ENCODE results near the gene PZP. TPM values are rescaled to one million over a fixed set of nuclear protein-coding genes. Genes with fewer than 3 reads are reported as not detected.
"Not testable (repeated sequence)": the region's sequence is repeated elsewhere in the genome, so short reads cannot be mapped to it uniquely, and the experiment has no call there.

Gene PZP
- total RNA-seq: under 1 TPM; 0.42 to 0.68 TPM
- long read RNA-seq: 0 reads

DNA sequence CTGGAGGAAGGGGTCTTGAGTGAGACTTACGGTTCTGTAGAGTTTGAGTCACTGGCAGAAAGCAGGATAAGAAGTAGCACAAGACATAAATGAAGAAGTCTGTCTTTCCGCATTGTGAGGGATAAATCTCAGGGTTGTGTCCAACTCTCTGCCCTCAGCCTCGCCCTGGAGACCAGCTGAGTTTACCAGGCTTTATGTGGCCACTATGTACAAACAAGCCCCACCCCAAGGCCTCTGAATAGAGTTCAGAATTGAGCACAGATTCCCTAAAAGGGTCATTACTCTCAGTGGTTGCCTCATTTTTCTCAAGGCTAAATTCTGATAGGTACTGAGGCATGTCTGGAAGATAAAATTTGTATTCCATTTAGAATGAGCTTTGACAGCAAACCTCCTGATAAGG, at the start of gene PZP:
PZP (minus strand) TSS at position 167 of the 400 bp plus-strand sequence; CDS start at position 113, 54 bp downstream.
- DNase-seq (no peak), ATAC-seq (no peak)
- intact Hi-C loops (cut with DNase I): no loop called here

DNA sequence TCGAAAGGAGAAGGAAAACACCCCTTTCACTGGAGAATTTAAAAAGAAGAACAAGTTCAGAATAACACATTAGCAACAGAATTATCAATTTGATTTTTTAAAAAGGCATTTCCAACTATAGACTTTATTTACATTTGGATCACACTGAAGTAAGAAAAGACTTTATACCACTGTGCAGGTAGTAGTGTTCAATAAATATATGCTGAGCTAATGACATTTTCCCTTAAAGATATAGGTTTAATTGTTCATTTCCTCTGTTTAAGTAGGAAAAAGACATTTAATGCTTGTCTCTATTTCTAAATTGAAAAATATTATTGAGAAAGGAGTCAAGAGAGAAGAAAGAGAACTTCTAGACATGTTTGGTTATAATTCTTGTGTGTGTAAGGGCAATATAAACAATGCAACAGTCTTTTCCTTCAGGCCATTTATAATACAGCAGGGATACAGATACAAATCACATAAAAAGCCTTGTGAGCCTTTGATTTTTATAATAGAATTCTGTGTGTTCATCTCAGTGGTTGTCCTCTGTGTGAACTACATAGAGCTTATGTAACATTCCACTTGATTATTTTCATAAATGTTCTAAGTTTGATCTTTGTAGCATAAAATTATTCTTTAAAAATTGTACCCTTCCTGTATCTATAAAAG, 48.7 kb upstream of the PZP start:
- ATAC-seq: no peak
- intact Hi-C loops (cut with DNase I): no loop called here

DNA sequence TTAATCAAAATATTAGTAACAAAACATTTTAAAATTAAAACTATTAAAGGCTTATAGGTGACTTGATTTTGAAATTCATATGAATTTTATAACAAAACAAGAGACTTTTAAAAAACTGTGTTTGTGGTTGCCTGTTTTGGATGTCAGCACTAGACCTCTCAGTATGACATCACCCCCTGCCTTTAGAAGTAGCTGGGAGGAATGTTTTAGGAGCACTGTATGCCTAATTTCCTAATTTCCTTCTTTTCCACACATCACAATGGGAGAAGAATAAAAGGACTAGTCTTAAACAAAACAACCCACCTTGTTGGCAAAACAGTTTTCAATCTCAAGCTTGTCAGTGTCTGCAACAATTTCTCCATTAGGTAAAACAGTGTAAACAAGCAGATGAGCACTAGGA, 48.1 kb upstream of the PZP start:
- ATAC-seq (no peak), DNase-seq (no peak)
- intact Hi-C loops (cut with DNase I): no loop called here

More for the DNA sequence above, 48.7 kb upstream of the PZP start:
- no peak for DNase-seq

DNA sequence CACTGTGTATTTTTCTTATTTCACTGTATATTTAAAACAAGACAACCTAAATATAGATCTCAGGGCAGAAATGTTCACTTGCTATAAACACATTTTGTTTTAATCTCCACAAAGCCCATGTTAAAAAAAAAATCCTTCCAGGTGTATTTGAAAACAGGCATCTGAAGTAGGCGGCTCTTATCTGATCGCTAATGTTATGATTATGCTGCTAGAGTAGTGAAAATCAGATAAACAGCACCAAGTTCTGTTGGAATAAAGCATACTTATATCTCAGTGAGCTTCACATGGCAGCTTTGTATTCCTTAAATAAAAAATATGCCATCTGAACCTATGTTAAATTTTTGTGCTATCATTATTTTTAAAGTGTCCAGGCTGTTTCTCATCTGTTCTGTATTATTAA, 47.6 kb upstream of the PZP start:
- intact Hi-C loops (cut with DNase I): no loop called here
- DNase-seq: no peak
- ATAC-seq: no peak

DNA sequence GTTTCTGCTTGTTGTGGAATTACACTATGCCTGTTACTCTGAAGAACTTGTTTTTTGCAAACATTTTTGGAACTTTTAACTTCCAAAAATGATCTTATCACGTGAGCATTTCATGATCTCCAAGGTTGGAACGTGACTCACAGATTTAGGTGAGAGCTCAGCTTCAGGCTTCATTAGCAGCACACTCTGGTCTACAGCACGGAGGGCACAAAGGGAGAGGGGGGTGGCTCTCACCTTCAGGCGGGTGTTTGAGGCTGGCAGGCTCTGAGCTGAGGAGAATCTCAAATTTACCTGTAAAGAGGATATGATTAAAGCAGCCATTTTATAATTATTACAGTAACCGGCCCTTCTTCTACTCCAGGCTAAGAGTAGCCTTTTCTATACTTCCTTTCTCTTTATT, 45.3 kb upstream of the PZP start:
- intact Hi-C loops (cut with DNase I): no loop called here
- DNase-seq (no peak), ATAC-seq (no peak)

DNA sequence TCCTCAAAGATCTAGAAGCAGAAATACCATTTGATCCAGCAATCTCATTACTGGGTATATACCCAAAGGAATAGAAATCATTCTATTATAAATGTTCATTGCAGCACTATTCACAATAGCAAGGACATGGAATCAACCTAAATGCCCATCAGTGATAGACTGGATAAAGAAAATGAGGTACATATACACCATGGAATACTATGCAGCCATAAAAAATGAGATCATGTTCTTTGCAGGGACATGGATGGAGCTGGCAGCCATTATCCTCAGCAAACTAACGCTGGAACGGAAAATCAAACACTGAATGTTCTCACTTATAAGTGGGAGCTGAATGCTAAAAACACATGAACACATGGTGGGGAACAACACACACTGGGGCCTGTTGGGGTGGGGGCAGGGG, 44.6 kb upstream of the PZP start:
- DNase-seq; intact Hi-C loops (cut with DNase I); ATAC-seq: not testable (repeated sequence)

DNA sequence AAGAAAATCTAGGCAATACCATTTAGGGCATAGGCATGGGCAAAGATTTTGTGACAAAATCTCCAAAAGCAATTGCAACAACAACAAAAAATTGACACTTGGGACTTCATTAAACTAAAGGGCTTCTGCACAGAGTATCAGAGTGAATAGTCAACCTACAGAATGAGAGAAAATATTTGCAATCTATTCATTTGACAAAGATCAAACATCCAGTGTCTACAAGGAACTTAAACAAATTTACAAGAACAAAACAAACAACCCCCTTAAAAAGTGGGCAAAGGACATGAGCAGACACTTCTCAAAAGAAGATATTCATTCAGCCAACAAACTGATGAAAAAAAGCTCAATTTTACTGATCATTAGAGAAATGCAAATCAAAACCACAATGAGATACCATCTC, 44.1 kb upstream of the PZP start:
- intact Hi-C loops (cut with DNase I): no loop called here
- no peak for ATAC-seq
- no peak for DNase-seq

DNA sequence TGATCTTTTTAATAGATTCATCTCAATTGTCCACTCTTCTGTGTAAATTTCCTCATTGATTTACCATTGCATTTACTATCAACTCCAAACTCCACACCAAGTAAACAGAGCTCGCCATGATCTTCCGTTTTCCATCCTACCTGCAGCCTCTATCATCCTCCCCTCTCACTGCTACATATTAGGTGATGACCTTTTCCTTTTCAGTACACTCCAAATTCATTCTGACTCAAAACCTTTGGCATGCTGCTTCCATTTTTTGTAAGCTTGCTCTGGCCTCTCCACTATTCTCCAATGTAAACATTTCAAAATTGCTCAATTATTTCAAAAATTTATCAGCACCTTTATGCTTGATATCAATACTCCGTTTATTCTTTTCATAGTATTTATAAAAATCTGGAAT, 40.2 kb upstream of the PZP start:
- intact Hi-C loops (cut with DNase I): no loop called here
- ATAC-seq (no peak), DNase-seq (no peak)

DNA sequence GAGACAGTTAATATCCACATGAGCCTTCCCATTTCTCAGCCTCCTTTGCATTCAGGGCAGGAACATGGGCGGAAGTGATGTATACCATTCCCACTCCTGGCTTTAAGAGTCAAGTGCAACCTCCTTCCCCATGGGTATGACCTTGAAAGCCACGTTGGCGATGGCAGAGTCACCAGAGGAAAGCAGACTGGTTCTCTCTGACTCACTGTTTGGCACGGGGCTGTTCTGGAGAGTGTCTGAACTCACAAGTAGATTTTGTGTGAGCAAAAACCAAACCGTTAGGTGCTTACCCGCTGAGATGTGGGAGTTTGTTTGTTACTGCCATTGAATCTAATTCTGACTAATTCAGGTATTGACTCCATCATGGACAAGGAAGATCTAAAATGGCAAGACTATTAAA, 36.7 kb upstream of the PZP start:
- ATAC-seq: peak in 1 of 2 donors; percentile 37
- intact Hi-C loops (cut with DNase I): no loop called here

DNA sequence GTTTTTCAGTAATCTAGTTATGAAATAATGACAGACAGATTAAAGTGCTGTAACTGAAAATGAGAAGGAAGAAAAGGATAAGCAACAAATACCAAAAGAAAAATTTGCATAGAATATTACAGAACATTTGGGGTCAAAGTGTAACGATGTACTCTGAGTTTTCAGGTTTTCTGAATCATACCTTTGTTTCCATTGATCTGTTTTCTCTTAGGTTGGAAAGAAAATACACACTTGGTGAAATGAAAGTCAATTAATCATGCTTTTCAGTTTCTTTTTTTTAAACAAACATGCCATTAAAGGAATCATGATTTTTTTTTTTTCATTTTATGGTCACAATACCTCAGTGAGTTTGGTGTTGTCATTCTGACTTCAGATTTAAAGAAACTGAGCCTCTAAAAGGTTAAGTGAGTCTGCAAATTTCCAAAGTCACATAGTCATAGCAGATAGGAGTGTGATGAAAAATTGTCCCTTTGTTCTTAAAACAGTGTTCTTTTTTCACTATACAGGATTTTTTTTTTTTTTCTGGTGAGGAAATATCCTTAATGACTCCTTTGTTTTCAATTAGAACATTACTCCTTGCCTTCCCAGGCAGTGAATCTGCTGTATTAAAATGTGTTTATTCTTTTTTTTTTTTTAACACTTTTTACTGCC, 35.9 kb upstream of the PZP start:
- intact Hi-C loops (cut with DNase I): no loop called here
- DNase-seq: no peak
- ATAC-seq: no peak

More for the DNA sequence above, 36.7 kb upstream of the PZP start:
- no peak for DNase-seq

DNA sequence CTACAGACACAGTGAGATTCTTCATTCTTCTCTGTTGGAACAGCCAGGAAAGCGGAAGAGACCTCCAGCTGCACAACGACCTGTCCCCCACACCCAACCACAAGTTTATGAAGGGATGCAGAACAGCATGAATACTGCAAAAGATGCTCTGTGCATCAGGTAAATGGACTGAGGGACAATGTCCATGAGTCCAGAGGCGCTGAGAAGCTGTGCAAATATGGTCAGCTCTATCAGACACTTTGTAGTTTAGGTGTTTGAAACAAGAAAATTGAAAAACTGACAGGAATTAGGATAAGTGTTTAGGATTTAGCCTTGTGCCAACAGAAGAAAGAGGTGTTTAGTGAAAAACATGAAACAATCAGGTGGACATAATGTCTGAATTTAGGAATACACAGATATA, 33.1 kb upstream of the PZP start:
- intact Hi-C loops (cut with DNase I): no loop called here
- DNase-seq (no peak), ATAC-seq (no peak)

DNA sequence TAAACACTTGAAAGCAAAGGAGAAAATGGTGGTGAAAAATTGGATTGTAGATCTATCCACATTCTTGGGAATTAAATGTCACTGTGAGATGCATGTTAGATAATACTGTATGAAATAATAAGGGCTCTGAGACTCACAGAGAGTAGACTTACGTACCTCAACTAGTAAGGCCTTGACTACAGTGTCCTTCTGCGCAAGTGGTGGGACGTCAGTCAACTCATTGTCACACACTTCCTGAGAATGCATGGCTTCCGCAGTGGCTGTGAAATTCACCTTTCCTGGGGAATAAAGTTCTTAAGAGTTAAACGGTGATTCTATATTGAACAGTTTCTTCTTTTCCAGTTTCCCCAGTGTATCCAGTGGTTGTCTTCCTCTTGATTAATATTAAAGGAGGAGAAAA, 32.6 kb upstream of the PZP start:
- intact Hi-C loops (cut with DNase I): no loop called here
- DNase-seq: no peak

DNA sequence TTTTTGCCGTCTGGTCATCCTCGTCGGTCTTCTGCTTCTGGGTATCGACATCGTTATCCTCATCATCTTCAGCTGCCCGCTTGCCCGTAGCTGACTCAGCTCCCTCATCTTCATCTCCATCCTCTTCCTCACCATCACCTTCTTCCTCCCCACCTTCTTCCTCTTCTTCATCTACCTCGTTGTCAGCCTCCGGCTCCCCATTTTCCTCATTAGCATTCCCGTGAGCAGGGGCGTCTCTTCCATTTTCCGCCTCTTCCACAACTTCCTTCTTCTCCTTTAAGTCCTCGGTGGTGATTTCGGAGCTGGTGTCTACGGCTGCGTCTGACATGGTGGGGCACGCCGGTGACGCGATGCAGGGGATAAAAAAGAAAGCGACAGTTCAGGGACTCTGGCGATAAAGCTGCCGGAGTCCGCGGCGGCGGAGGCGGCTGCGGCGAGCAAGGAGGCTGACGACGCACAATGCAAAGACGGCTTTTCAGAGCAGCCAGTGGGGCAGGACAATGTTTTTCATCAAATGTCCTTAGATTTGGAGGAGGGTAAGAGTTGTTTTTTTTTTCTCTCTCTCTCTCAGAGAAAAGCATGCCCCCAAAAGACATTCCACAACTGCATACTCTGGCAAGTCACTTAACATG, 31.9 kb upstream of the PZP start:
- intact Hi-C loops (cut with DNase I); ATAC-seq: not testable (repeated sequence)

More for the DNA sequence above, 32.6 kb upstream of the PZP start:
- ATAC-seq: no peak

DNA sequence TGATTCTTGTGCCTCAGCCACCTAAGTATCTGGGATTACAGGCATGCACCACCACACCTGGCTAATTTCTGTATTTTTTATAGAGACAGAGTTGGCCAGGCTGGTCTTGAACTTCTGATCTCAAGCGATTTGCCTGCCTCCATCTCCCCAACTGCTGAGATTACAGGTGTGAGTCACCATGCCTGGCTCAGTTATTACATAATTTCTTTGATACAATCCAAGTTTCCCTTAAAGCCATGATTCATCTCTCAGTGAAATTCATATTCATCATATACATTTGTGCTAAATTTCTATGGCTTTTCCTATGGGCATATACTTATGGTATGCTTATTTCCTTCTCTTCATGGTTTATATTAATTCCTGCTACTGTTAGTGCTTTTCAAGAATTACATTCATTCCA, 29.1 kb upstream of the PZP start:
- DNase-seq: no peak
- intact Hi-C loops (cut with DNase I): no loop called here
- ATAC-seq: no peak

More for the DNA sequence above, 31.9 kb upstream of the PZP start:
- not testable (repeated sequence) for DNase-seq

DNA sequence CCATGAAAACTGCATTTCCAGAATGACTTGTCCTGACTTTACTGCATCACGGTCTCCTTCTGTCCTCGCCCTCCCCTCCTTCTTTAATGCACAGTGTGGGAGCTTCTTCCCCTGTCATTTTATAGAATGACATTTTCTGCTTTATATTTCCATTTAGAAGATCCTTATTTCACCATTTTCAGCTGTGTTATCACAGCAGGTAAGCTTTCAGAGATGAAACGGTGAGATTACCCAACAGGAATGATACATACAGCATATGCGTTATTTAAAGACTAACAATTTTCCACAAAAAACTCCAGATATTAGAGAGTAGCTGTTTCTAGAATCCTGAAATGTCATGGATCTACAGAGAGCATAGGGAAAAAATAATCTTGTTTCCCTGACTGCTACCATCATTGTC, 27.3 kb upstream of the PZP start:
- ATAC-seq (no peak), DNase-seq (no peak)
- intact Hi-C loops (cut with DNase I): no loop called here

DNA sequence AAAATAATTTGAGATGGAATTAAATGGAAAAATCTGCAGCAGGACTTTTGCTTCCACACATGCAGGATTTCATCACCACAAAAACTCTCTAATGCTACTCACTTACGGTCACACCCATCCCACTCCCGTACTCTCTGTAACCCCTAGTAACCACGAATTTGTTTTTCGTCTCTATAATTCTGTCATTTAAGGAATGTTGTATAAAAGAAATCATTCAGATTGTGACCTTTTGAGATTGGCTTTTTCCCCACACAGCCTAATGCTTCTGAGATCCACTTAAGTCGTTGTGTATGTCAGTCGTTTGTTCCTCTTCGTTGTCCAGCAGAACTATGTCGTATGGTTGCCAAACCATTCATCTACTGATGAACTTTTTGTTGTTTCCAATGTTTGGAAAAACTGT, 19.8 kb upstream of the PZP start:
- ATAC-seq: no peak
- no peak for DNase-seq
- intact Hi-C loops (cut with DNase I): no loop called here

DNA sequence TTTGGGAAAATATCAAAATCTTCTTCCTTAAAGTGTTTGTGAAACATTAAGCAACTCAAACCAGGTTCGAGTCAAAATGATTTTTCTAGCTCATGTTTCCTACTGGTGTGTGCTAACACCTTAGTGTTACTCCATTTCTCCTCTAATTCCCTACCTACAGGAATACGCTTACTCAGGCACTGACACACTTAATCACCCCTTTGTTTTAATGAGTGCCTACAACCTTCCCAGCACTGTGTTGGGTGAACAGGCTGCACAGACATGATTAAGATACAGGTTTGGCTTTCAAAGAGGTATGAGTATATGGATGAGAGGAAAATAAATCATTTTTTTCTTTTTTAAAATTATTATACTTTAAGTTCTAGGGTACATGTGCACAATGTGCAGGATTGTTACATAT, 15.6 kb upstream of the PZP start:
- ATAC-seq (no peak), DNase-seq (no peak)
- intact Hi-C loops (cut with DNase I): no loop called here

DNA sequence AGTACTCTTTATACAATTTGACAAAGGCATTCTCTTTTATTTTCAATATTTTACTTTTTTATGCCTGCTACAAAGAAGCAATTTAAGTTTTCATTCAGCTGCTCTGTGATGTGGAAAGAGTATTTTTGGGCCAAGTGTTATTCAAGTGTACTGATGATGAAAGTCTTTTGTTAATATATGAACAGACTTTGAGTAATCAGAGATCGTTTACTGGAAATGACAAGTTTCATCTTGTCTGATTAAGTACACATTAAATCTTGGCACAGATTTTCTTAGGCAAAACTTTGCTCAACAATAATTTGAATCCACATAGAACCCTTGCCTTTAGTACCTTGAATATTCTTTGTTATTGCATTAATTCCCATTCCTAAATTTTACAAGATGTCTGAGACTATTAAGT, 13.3 kb upstream of the PZP start:
- intact Hi-C loops (cut with DNase I): no loop called here
- no peak for DNase-seq
- no peak for ATAC-seq

DNA sequence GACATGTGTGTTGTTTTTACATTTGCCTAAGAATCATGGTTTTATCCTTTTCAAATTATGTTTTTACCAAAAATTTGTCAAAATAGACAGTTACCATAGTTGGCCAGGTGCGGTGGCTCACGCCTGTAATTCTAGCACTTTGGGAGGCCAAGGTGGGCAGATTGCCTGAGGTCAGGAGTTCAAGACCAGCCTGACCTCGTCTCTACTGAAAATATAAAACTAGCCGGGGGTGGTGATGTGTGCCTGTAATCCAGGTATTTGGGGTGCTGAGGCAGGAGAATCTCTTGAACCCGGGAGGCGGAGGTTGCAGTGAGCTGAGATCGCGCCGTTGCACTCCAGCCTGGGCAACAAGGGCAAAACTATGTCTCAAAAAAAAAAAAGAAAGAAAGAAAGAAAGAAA, 12.8 kb upstream of the PZP start:
- DNase-seq; ATAC-seq; intact Hi-C loops (cut with DNase I): not testable (repeated sequence)

DNA sequence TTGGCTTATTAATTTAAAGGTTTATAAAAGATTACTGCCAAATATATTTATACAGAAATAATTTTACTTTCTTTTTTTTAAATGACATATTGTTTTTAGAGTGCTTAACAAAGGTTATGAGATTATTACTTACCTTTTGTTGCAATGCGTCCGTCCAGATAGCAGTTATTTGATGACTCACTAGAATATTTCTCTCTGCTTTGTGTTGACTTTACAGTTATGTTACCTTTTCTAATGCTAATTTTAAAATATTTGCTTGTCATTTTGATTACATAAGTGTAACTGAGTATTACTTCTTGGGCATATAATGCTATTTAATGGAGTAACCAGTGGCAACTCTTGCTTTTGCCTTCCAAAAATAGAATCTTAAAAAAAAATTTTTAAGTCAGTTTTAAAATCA, 6.3 kb upstream of the PZP start:
- DNase-seq (no peak), ATAC-seq (no peak)
- intact Hi-C loops (cut with DNase I): no loop called here

DNA sequence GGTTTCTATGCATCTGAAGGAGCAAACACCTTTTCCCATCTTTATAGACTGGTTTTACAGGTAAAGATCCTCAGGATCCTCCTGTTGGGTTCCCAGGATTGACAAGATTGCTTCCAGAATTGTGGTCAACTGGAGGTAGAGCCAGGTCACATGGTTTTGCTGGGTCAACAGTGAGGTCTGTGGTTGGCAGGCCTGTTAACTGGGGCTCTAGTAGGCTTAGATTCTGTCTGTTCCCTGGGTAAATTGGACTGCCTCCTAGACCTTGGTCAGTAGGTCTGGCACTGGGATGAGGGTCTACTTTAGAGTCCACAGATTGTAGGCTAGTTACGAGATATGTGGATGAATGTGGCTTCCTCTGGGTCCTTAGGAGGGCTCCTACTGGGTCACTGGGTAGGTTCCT, 3.5 kb upstream of the PZP start:
- DNase-seq (no peak), ATAC-seq (no peak)
- intact Hi-C loops (cut with DNase I): no loop called here

All from left cardiac atrium (tissue), 4 donors.